Right lobe of liver (tissue), 4 donors: Measurements from ENCODE around the gene GINM1.

Experiments
- CTCF ChIP-seq, 4 donors: fragments of 200-600 bp in 3 of 4; fragments of 450-650 bp in 1 of 4; IDR thresholded peaks; one replicate each; pipeline versions ENCODE4 v1.5.1 to v1.8.0; 2016 to 2022; ENCODE audit warnings: antibody characterized with exemption in 4 of 4, mild to moderate bottlenecking in 2 of 4
- POLR2A ChIP-seq: fragments of 450-650 bp; IDR thresholded peaks from one replicate; pipeline ENCODE4 v1.6.1; 2017; ENCODE audit warnings: antibody characterized with exemption, mild to moderate bottlenecking
- donor health status: DM: no; HTN: no; CAD: no.
- donor health status: DM: no; HTN: no; CAD: no.
- donor health status: DM: no; HTN: yes; CAD: no.

GRCh38 chr6:149545258-149545753 lies 20.9 kb upstream of the GINM1 start:
- TF ChIP-seq POLR2A, result no peak
- TF ChIP-seq CTCF (IDR thresholded peaks at IDR 0.05), result no peak
